ENCODE data around the gene SLC1A1.
"Not testable (repeated sequence)": the region's sequence is repeated elsewhere in the genome, so short reads cannot be mapped to it uniquely, and the experiment has no call there.

GRCh38 chr9:4533881-4534280 lies 43.6 kb downstream of the SLC1A1 start:
- not testable (repeated sequence) for TF ChIP-seq CTCF (conservative IDR thresholded peaks at IDR 0.05); ZFX (IDR thresholded peaks at IDR 0.05)
